Fibroblast of the aortic adventitia (primary cell): ENCODE data around the gene KCNJ16. TPM values are rescaled to one million over a fixed set of nuclear protein-coding genes. Genes with fewer than 3 reads are reported as not detected.

Source experiments
- DNase-seq: peaks from one replicate; pipeline ENCODE4 v3.0.0-alpha.2; 2010; ENCODE audit warnings: low read depth
- H3K4me3 ChIP-seq: 2 replicates; pipeline ENCODE4 v1.5.1; 2011; ENCODE audit warnings: low read depth, mild to moderate bottlenecking, control low read depth, low read length, moderate library complexity
- CTCF ChIP-seq: IDR thresholded peaks from 2 replicates; pipeline ENCODE4 v1.5.1; 2011; ENCODE audit warnings: mild to moderate bottlenecking, low read length, control low read depth, inconsistent platforms; ENCODE audit not compliant: insufficient read depth
- total RNA-seq: library from RNA; depleted of rRNA; stranded (reverse); fragments of >200 nt; gene quantifications from 2 replicates; pipeline ENCODE4 v1.2.3, GENCODE V29; 2012; ENCODE audit warnings: low replicate concordance

KCNJ16 gene
- total RNA-seq, 1 donor: not detected

- no peak for DNase-seq
- no peak for TF ChIP-seq CTCF
- no peak overlapping the region for H3K4me3 ChIP-seq
Observed at GRCh38 chr17:70091696-70092095, 16.7 kb downstream of the KCNJ16 start.

- TF ChIP-seq CTCF: no peak
- no peak overlapping the region for H3K4me3 ChIP-seq
- no peak for DNase-seq
Observed at GRCh38 chr17:70093163-70093562, 18.1 kb downstream of the KCNJ16 start.

- no peak overlapping the region for H3K4me3 ChIP-seq
- no peak for DNase-seq
- no peak for TF ChIP-seq CTCF
Observed at GRCh38 chr17:70095455-70095854, 20.4 kb downstream of the KCNJ16 start.

- no peak for TF ChIP-seq CTCF
- no peak overlapping the region for H3K4me3 ChIP-seq
- no peak for DNase-seq
Observed at GRCh38 chr17:70096861-70097260, 21.8 kb downstream of the KCNJ16 start.

- no peak for TF ChIP-seq CTCF
- no peak for DNase-seq
- H3K4me3 ChIP-seq: no peak overlapping the region
Observed at GRCh38 chr17:70098030-70098429, 23.0 kb downstream of the KCNJ16 start.

- no peak overlapping the region for H3K4me3 ChIP-seq
- no peak for TF ChIP-seq CTCF
- DNase-seq: no peak
Observed at GRCh38 chr17:70099294-70099693, 24.3 kb downstream of the KCNJ16 start.

- TF ChIP-seq CTCF: no peak
- H3K4me3 ChIP-seq: no peak overlapping the region
- no peak for DNase-seq
Observed at GRCh38 chr17:70099884-70100283, 24.9 kb downstream of the KCNJ16 start.
